ENCODE data around the gene DDX25.
"Not testable (repeated sequence)": the region's sequence is repeated elsewhere in the genome, so short reads cannot be mapped to it uniquely, and the experiment has no call there.

DDX25 gene

GRCh38 chr11:125910226-125910849, 6.0 kb downstream of the DDX25 start:
- Histone ChIP-seq H3K27ac (ENCODE audit: low read depth, low read length) (no peak overlapping the region), H3K4me1 (ENCODE audit: insufficient read depth, low read length) (no peaks in the 10 kb centered on the region), H3K4me3 (ENCODE audit: low read length) (no peak overlapping the region), H3K9me3 (ENCODE audit: insufficient read depth, low read depth, low read length) (no peaks in the 10 kb centered on the region), H3K36me3 (ENCODE audit: insufficient read depth, low read length) (peaks cover 21% of the 10 kb centered on the region; the same call in 1 of the 2 replicates), H3K9ac (ENCODE audit: low read depth, low read length) (no peak overlapping the region), H3K27me3 (ENCODE audit: insufficient read depth, low read length) (peaks cover 7% of the 10 kb centered on the region)
- WGBS = 89% methylated on average over 7 of the region's 8 CpGs

- not testable (repeated sequence) for H3K4me1 ChIP-seq (ENCODE audit: insufficient read depth, low read length); H3K27me3 ChIP-seq (ENCODE audit: insufficient read depth, low read length); H3K9me3 ChIP-seq (ENCODE audit: insufficient read depth, low read depth, low read length); H3K4me3 ChIP-seq (ENCODE audit: low read length); H3K9ac ChIP-seq (ENCODE audit: low read depth, low read length); H3K27ac ChIP-seq (ENCODE audit: low read depth, low read length)
- H3K36me3 ChIP-seq (ENCODE audit: insufficient read depth, low read length) = peaks cover 11% of the 10 kb centered on the region; the same call in 1 of the 2 replicates
- WGBS = 80% methylated on average over 3 of the region's 3 CpGs
These were observed 10.3 kb downstream of the DDX25 start for GRCh38 chr11:125914601-125915000.

GRCh38 chr11:125916683-125917347, 12.5 kb downstream of the DDX25 start:
- no peaks in the 10 kb centered on the region for H3K9me3 ChIP-seq (ENCODE audit: insufficient read depth, low read depth, low read length)
- no peaks in the 10 kb centered on the region for H3K27me3 ChIP-seq (ENCODE audit: insufficient read depth, low read length)
- H3K9ac ChIP-seq (ENCODE audit: low read depth, low read length) = no peak overlapping the region
- no peak overlapping the region for H3K4me3 ChIP-seq (ENCODE audit: low read length)
- no peaks in the 10 kb centered on the region; the same call in 1 of the 2 replicates for H3K36me3 ChIP-seq (ENCODE audit: insufficient read depth, low read length)
- no peak overlapping the region for H3K27ac ChIP-seq (ENCODE audit: low read depth, low read length)
- H3K4me1 ChIP-seq (ENCODE audit: insufficient read depth, low read length) = no peaks in the 10 kb centered on the region
- WGBS = 94% methylated on average over 12 of the region's 12 CpGs

- no peaks in the 10 kb centered on the region for H3K9me3 ChIP-seq (ENCODE audit: insufficient read depth, low read depth, low read length)
- H3K4me1 ChIP-seq (ENCODE audit: insufficient read depth, low read length) = no peaks in the 10 kb centered on the region
- no peak overlapping the region for H3K4me3 ChIP-seq (ENCODE audit: low read length)
- no peak overlapping the region for H3K9ac ChIP-seq (ENCODE audit: low read depth, low read length)
- no peaks in the 10 kb centered on the region for H3K36me3 ChIP-seq (ENCODE audit: insufficient read depth, low read length)
- 81% methylated on average over 12 of the region's 13 CpGs for WGBS
- H3K27ac ChIP-seq (ENCODE audit: low read depth, low read length) = no peak overlapping the region
- no peaks in the 10 kb centered on the region for H3K27me3 ChIP-seq (ENCODE audit: insufficient read depth, low read length)
These were observed 14.0 kb downstream of the DDX25 start for GRCh38 chr11:125918140-125918840.

DNA sequence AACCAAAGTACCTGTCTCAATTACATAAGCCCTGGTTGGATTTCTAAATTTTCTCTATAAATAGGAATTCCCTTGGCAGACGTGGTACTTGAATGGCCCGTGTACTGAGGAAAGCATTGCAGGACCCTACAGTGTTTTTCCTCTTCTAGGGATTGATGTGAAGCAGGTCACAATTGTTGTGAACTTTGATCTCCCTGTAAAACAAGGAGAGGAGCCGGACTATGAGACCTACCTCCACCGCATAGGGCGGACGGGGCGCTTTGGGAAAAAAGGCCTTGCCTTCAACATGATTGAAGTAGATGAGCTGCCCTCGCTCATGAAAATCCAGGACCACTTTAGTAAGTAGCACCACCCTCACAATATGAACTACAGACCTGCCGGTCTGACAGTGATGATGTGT, 16.7 kb downstream of the DDX25 start:
- Histone ChIP-seq H3K9me3 (ENCODE audit: insufficient read depth, low read depth, low read length) (no peaks in the 10 kb centered on the region), H3K36me3 (ENCODE audit: insufficient read depth, low read length) (no peaks in the 10 kb centered on the region), H3K27ac (ENCODE audit: low read depth, low read length) (no peak overlapping the region), H3K27me3 (ENCODE audit: insufficient read depth, low read length) (no peaks in the 10 kb centered on the region), H3K4me1 (ENCODE audit: insufficient read depth, low read length) (peaks cover 9% of the 10 kb centered on the region; the same call in 1 of the 2 replicates), H3K9ac (ENCODE audit: low read depth, low read length) (no peak overlapping the region), H3K4me3 (ENCODE audit: low read length) (no peak overlapping the region)
- 94% methylated on average over 9 of the region's 9 CpGs for WGBS

DNA sequence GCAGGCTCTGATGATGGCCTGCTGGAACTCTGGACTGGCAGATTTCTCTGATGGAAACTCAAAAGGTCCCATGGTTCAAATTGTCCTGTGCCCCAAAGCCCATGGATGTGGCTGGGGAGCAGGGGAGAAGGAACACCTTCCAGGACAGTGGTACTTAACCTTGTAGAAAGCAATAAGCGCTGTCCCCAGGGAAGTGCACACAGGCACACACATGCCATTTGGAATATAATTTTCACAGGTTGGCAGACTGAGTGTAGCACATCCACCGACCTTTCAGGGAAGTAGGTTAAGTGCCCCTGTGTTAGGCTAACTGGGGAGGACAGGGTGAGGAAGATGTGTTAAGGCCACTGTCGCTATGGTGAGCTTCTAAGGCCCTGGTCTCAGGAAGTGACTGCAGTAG, 17.8 kb downstream of the DDX25 start:
- peaks cover 9% of the 10 kb centered on the region; the same call in 1 of the 2 replicates for H3K4me1 ChIP-seq (ENCODE audit: insufficient read depth, low read length)
- no peak overlapping the region for H3K27ac ChIP-seq (ENCODE audit: low read depth, low read length)
- 89% methylated on average over 3 of the region's 3 CpGs for WGBS

GRCh38 chr11:125923012-125923579, 18.8 kb downstream of the DDX25 start:
- H3K36me3 ChIP-seq (ENCODE audit: insufficient read depth, low read length) = no peaks in the 10 kb centered on the region
- H3K4me1 ChIP-seq (ENCODE audit: insufficient read depth, low read length) = peaks cover 9% of the 10 kb centered on the region; the same call in 1 of the 2 replicates
- no peak overlapping the region for H3K4me3 ChIP-seq (ENCODE audit: low read length)
- WGBS = 10% methylated on average over 6 of the region's 8 CpGs
- no peak overlapping the region for H3K9ac ChIP-seq (ENCODE audit: low read depth, low read length)
- no peaks in the 10 kb centered on the region for H3K27me3 ChIP-seq (ENCODE audit: insufficient read depth, low read length)
- H3K27ac ChIP-seq (ENCODE audit: low read depth, low read length) = no peak overlapping the region
- H3K9me3 ChIP-seq (ENCODE audit: insufficient read depth, low read depth, low read length) = no peaks in the 10 kb centered on the region

More for the DNA sequence above, 17.8 kb downstream of the DDX25 start:
- H3K9me3 ChIP-seq (ENCODE audit: insufficient read depth, low read depth, low read length) = no peaks in the 10 kb centered on the region
- H3K9ac ChIP-seq (ENCODE audit: low read depth, low read length) = no peak overlapping the region
- no peaks in the 10 kb centered on the region for H3K27me3 ChIP-seq (ENCODE audit: insufficient read depth, low read length)
- no peaks in the 10 kb centered on the region for H3K36me3 ChIP-seq (ENCODE audit: insufficient read depth, low read length)
- no peak overlapping the region for H3K4me3 ChIP-seq (ENCODE audit: low read length)

GRCh38 chr11:125923633-125924032, 19.3 kb downstream of the DDX25 start:
- Histone ChIP-seq H3K9me3 (ENCODE audit: insufficient read depth, low read depth, low read length) (no peaks in the 10 kb centered on the region), H3K36me3 (ENCODE audit: insufficient read depth, low read length) (no peaks in the 10 kb centered on the region), H3K4me3 (ENCODE audit: low read length) (no peak overlapping the region), H3K27me3 (ENCODE audit: insufficient read depth, low read length) (no peaks in the 10 kb centered on the region), H3K4me1 (ENCODE audit: insufficient read depth, low read length) (peaks cover 9% of the 10 kb centered on the region; the same call in 1 of the 2 replicates), H3K27ac (ENCODE audit: low read depth, low read length) (no peak overlapping the region), H3K9ac (ENCODE audit: low read depth, low read length) (no peak overlapping the region)
- 93% methylated on average over 8 of the region's 8 CpGs for WGBS

DNA sequence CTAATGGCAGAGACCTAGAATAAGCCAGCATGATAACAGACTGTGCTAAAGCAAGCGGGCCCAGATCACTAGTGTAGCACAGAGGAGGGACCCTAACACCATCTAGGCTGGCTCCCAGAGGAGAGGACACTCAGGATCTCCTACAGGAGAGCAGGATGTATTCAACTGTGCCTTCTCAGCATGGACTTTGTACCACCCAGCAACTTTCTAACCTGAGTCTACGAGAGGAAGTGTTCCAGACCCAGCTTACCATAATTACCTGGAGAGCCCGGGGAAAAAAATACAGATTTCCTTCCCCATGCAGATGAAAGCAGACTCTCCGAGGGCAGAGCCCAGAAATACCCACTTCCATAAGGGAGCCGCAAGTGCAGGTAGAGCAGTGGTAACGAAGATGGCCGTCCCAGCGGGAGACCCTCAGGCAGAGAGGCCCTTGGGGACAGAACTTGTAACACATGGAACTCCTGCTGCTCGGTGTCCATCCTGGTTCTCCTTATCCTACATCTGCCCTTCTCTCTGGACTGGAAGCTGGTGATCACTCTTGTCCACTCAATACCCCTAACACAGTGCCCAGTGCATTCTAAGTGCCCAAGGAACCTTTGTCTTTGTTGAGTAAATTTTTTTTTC, 20.2 kb downstream of the DDX25 start:
- peaks cover 9% of the 10 kb centered on the region; the same call in 1 of the 2 replicates for H3K4me1 ChIP-seq (ENCODE audit: insufficient read depth, low read length)
- no peaks in the 10 kb centered on the region for H3K36me3 ChIP-seq (ENCODE audit: insufficient read depth, low read length)
- no peaks in the 10 kb centered on the region for H3K27me3 ChIP-seq (ENCODE audit: insufficient read depth, low read length)
- WGBS = 89% methylated on average over 9 of the region's 9 CpGs
- H3K9me3 ChIP-seq (ENCODE audit: insufficient read depth, low read depth, low read length) = no peaks in the 10 kb centered on the region
- H3K9ac ChIP-seq (ENCODE audit: low read depth, low read length) = no peak overlapping the region
- H3K4me3 ChIP-seq (ENCODE audit: low read length) = no peak overlapping the region
- no peak overlapping the region for H3K27ac ChIP-seq (ENCODE audit: low read depth, low read length)

GRCh38 chr11:125925247-125925740, 21.0 kb downstream of the DDX25 start:
- peaks cover 9% of the 10 kb centered on the region; the same call in 1 of the 2 replicates for H3K4me1 ChIP-seq (ENCODE audit: insufficient read depth, low read length)
- H3K36me3 ChIP-seq (ENCODE audit: insufficient read depth, low read length) = no peaks in the 10 kb centered on the region
- H3K9ac ChIP-seq (ENCODE audit: low read depth, low read length) = no peak overlapping the region
- no peak overlapping the region for H3K27ac ChIP-seq (ENCODE audit: low read depth, low read length)
- H3K9me3 ChIP-seq (ENCODE audit: insufficient read depth, low read depth, low read length) = no peaks in the 10 kb centered on the region
- WGBS = 74% methylated on average over 6 of the region's 6 CpGs
- no peak overlapping the region for H3K4me3 ChIP-seq (ENCODE audit: low read length)
- H3K27me3 ChIP-seq (ENCODE audit: insufficient read depth, low read length) = no peaks in the 10 kb centered on the region
